Measurements from ENCODE around the gene GMEB2. TPM values are rescaled to one million over a fixed set of nuclear protein-coding genes. Genes with fewer than 3 reads are reported as not detected.
"Not testable (repeated sequence)": the region's sequence is repeated elsewhere in the genome, so short reads cannot be mapped to it uniquely, and the experiment has no call there.

The GMEB2 gene
- total RNA-seq, 1 experiment from 2014 or later: 14.3 TPM

- no peak overlapping the region for H2BK5ac ChIP-seq (ENCODE audit: insufficient read length, low read length)
- no peak overlapping the region for H3K56ac ChIP-seq (ENCODE audit: insufficient read length, low read depth, low read length)
- DNase-seq: no peak
- TF ChIP-seq CTCF (conservative IDR thresholded peaks at IDR 0.05): no peak
- H2AK5ac ChIP-seq (ENCODE audit: insufficient read length, low read length): no peak overlapping the region
- H4K5ac ChIP-seq (ENCODE audit: insufficient read length, low read depth, low read length): no peak overlapping the region
- no peak overlapping the region for H3K27ac ChIP-seq (ENCODE audit: insufficient read length, low read depth, low read length)
- H3K27ac Mint-ChIP-seq: no peak overlapping the region
- H2BK15ac ChIP-seq (ENCODE audit: low read depth, low read length): no peak overlapping the region
- no peak overlapping the region for H3K18ac ChIP-seq (ENCODE audit: insufficient read length, low read depth, low read length)
- no peak overlapping the region for H3T11ph ChIP-seq (ENCODE audit: low read length)
- no peak overlapping the region for H2BK120ac ChIP-seq (ENCODE audit: low read depth, low read length, poor library complexity, severe bottlenecking)
- no peaks in the 10 kb centered on the region for H3K27me3 ChIP-seq (ENCODE audit: insufficient read depth, low read length)
- H3K27me3 Mint-ChIP-seq (ENCODE audit: low read depth): peaks cover 3% of the 10 kb centered on the region; the same call in 1 of the 2 replicates
- H3K4me2 ChIP-seq (ENCODE audit: insufficient read depth, insufficient read length, low read length): peak overlapping the region; percentile 40
- no peak overlapping the region for H2BK20ac ChIP-seq (ENCODE audit: low read depth, low read length, poor library complexity, severe bottlenecking)
- H3K79me1 ChIP-seq (ENCODE audit: insufficient read depth, low read depth, low read length, poor library complexity, severe bottlenecking): no peaks in the 10 kb centered on the region
- H3K4me1 Mint-ChIP-seq: peaks cover 6 to 15% of the 10 kb centered on the region in 2 experiments
- H3K9ac ChIP-seq (ENCODE audit: extremely low read depth, insufficient read length, low read length): no peak overlapping the region
- no peak overlapping the region for H3K14ac ChIP-seq (ENCODE audit: insufficient read depth, low read length)
- no peak overlapping the region for H2BK12ac ChIP-seq (ENCODE audit: insufficient read length, low read depth, low read length)
- H3K9me3 ChIP-seq (ENCODE audit: control insufficient read depth, low read depth, low read length): no peaks in the 10 kb centered on the region
- no peak overlapping the region for H4K91ac ChIP-seq (ENCODE audit: insufficient read length, low read depth, low read length)
- H3K4ac ChIP-seq (ENCODE audit: low read depth, low read length): no peak overlapping the region
- H3K9me3 Mint-ChIP-seq: no peaks in the 10 kb centered on the region; a peak in 1 of 5 replicates
- H3K36me3 Mint-ChIP-seq (ENCODE audit: insufficient read depth in 1 of 3, low read depth in 3 of 3): peaks cover 0 to 3% (median 2%) of the 10 kb centered on the region in 3 experiments; a peak in 3 of 7 replicates
- no peak overlapping the region for H2AFZ ChIP-seq (ENCODE audit: low read length)
- WGBS (ENCODE audit: extremely low coverage, insufficient read length, low lambda C conversion rate): no CpG with 5 or more reads among the region's 47 CpGs
- no peaks in the 10 kb centered on the region for H3K4me1 ChIP-seq (ENCODE audit: insufficient read depth, low read length)
- H4K8ac ChIP-seq (replicated peaks; ENCODE audit: insufficient read length, low read depth, low read length): no peak overlapping the region
- no peaks in the 10 kb centered on the region for H3K79me2 ChIP-seq (ENCODE audit: insufficient read depth, low read length)
- no peak overlapping the region for H3K23ac ChIP-seq (ENCODE audit: insufficient read length, low read depth, low read length)
- H3K23me2 ChIP-seq (ENCODE audit: insufficient read length, low read depth, low read length, poor library complexity, severe bottlenecking): peaks cover 7% of the 10 kb centered on the region
- H4K20me1 ChIP-seq (ENCODE audit: control insufficient read depth, insufficient read depth, insufficient read length): no peaks in the 10 kb centered on the region
- peak overlapping the region in 1 of 2 experiments; percentile 38; a peak in 1 of 5 replicates for H3K4me3 Mint-ChIP-seq
These were observed 14.4 kb upstream of the GMEB2 start for GRCh38 chr20:63641146-63641791.

GRCh38 chr20:63640686-63641085 lies 13.8 kb upstream of the GMEB2 start:
- H2AK5ac ChIP-seq (ENCODE audit: insufficient read length, low read length); H4K20me1 ChIP-seq (ENCODE audit: control insufficient read depth, insufficient read depth, insufficient read length); H3K4me3 Mint-ChIP-seq; H3K27me3 ChIP-seq (ENCODE audit: insufficient read depth, low read length); H3K27me3 Mint-ChIP-seq (ENCODE audit: low read depth); H3K79me1 ChIP-seq (ENCODE audit: insufficient read depth, low read depth, low read length, poor library complexity, severe bottlenecking); H3K4me1 ChIP-seq (ENCODE audit: insufficient read depth, low read length); H4K8ac ChIP-seq (replicated peaks; ENCODE audit: insufficient read length, low read depth, low read length); H3K23ac ChIP-seq (ENCODE audit: insufficient read length, low read depth, low read length); H3K27ac ChIP-seq (ENCODE audit: insufficient read length, low read depth, low read length); H3K56ac ChIP-seq (ENCODE audit: insufficient read length, low read depth, low read length); H3K9ac ChIP-seq (ENCODE audit: extremely low read depth, insufficient read length, low read length); H2BK15ac ChIP-seq (ENCODE audit: low read depth, low read length); H3K23me2 ChIP-seq (ENCODE audit: insufficient read length, low read depth, low read length, poor library complexity, severe bottlenecking); H2AFZ ChIP-seq (ENCODE audit: low read length); H3K9me3 ChIP-seq (ENCODE audit: control insufficient read depth, low read depth, low read length); H4K91ac ChIP-seq (ENCODE audit: insufficient read length, low read depth, low read length); H3T11ph ChIP-seq (ENCODE audit: low read length); H4K5ac ChIP-seq (ENCODE audit: insufficient read length, low read depth, low read length); H3K4ac ChIP-seq (ENCODE audit: low read depth, low read length); H3K27ac Mint-ChIP-seq; H3K9me3 Mint-ChIP-seq; H3K79me2 ChIP-seq (ENCODE audit: insufficient read depth, low read length); H2BK20ac ChIP-seq (ENCODE audit: low read depth, low read length, poor library complexity, severe bottlenecking); H2BK12ac ChIP-seq (ENCODE audit: insufficient read length, low read depth, low read length); H3K4me2 ChIP-seq (ENCODE audit: insufficient read depth, insufficient read length, low read length); H3K18ac ChIP-seq (ENCODE audit: insufficient read length, low read depth, low read length); DNase-seq; H2BK5ac ChIP-seq (ENCODE audit: insufficient read length, low read length); H3K14ac ChIP-seq (ENCODE audit: insufficient read depth, low read length); H3K36me3 Mint-ChIP-seq (ENCODE audit: insufficient read depth in 1 of 3, low read depth in 3 of 3); H2BK120ac ChIP-seq (ENCODE audit: low read depth, low read length, poor library complexity, severe bottlenecking): not testable (repeated sequence)
- peaks cover 6 to 15% of the 10 kb centered on the region in 2 experiments for H3K4me1 Mint-ChIP-seq
- no CpG with 5 or more reads among the region's 17 CpGs for WGBS (ENCODE audit: extremely low coverage, insufficient read length, low lambda C conversion rate)
